GM12878 (cell line): ENCODE data around the gene ZNF621. TPM values are rescaled to one million over a fixed set of nuclear protein-coding genes. Genes with fewer than 3 reads are reported as not detected.
"Not testable (repeated sequence)": the region's sequence is repeated elsewhere in the genome, so short reads cannot be mapped to it uniquely, and the experiment has no call there.

ENCODE experiments used
- ATAC-seq: fragments of 200-7000 bp; cut with Tn5 transposase; 3 replicates; pipeline ENCODE4 v1.9.1; 2020; ENCODE audit warnings: mild to moderate bottlenecking, moderate library complexity
- BruUV-seq: library from RNA; stranded (reverse); fragments of 400-500 nt; replicated peaks from 2 replicates; lab custom pipeline; 2021; lab: Mats Ljungman, UMichigan
- CTCF ChIA-PET: fragments of 300-600 bp; sonication (Branson Sonifier 250); formaldehyde crosslinking; extraction: SDS; loops from one replicate; lab custom pipeline; 2021; ENCODE audit warnings: inconsistent platforms; lab: Yijun Ruan, JAX
- POLR2A ChIA-PET: fragments of 350-600 bp; formaldehyde crosslinking; extraction: SDS; loops from one replicate; lab custom pipeline; 2021; ENCODE audit warnings: inconsistent platforms; lab: Charles Lee
- RAD21 ChIA-PET: fragments of 300-600 bp; sonication (Branson Sonifier 250); formaldehyde crosslinking; loops from one replicate; lab custom pipeline; 2023; ENCODE audit warnings: antibody characterized with exemption; ENCODE audit not compliant: unreplicated experiment; lab: Charles Lee
- SMC1A ChIA-PET: fragments of 300-600 bp; sonication (Branson Sonifier 250); formaldehyde crosslinking; loops from one replicate; lab custom pipeline; 2023; ENCODE audit not compliant: unreplicated experiment, uncharacterized antibody; lab: Charles Lee
- DNase-seq: peaks from one replicate; pipeline ENCODE4 v3.0.0-alpha.2; 2011; ENCODE audit warnings: low read depth, low spot score
- FAIRE-seq: peaks from 3 replicates; lab custom pipeline; 2011; peaks lifted over from hg19 to GRCh38; lab: Jason Lieb, UNC
- H2AFZ ChIP-seq: 2 replicates; pipeline ENCODE4 v1.6.0; 2011; ENCODE audit warnings: low read depth, low read length, control low read depth; ENCODE audit not compliant: control insufficient read depth
- H3K27ac ChIP-seq: 2 replicates; pipeline ENCODE4 v1.5.1; 2011; ENCODE audit warnings: control low read depth; ENCODE audit not compliant: control insufficient read depth, insufficient read depth
- H3K27me3 ChIP-seq, 2 experiments: replicated peaks in 1 of 2; 2 replicates each; pipeline versions ENCODE4 v1.6.0 to v1.6.1; 2011; ENCODE audit warnings: low read length in 1 of 2; ENCODE audit not compliant: control insufficient read depth in 2 of 2, insufficient read depth in 2 of 2
- H3K36me3 ChIP-seq, 2 experiments: 2 replicates each; pipeline ENCODE4 v1.5.1; 2011; ENCODE audit warnings: low read length in 1 of 2; ENCODE audit not compliant: control insufficient read depth in 2 of 2, insufficient read depth in 2 of 2
- H3K4me1 ChIP-seq: 2 replicates; pipeline ENCODE4 v1.6.1; 2011; ENCODE audit warnings: mild to moderate bottlenecking, low read length, moderate library complexity, mixed read lengths; ENCODE audit not compliant: control insufficient read depth, insufficient read depth
- H3K4me2 ChIP-seq: 2 replicates; pipeline ENCODE4 v1.6.0; 2011; ENCODE audit warnings: control low read depth; ENCODE audit not compliant: control insufficient read depth, insufficient read depth
- H3K4me3 ChIP-seq: fragments of 200-600 bp; sonication (generic); 2 replicates; pipeline ENCODE4 v1.5.1; 2016
- H3K79me2 ChIP-seq: 2 replicates; pipeline ENCODE4 v1.6.0; 2011; ENCODE audit warnings: low read length; ENCODE audit not compliant: control insufficient read depth, insufficient read depth
- H3K9ac ChIP-seq: 2 replicates; pipeline ENCODE4 v1.8.0; 2011; ENCODE audit warnings: low read length, control low read depth, mixed read lengths; ENCODE audit not compliant: control insufficient read depth, insufficient read depth
- H3K9me3 ChIP-seq: replicated peaks from 3 replicates; pipeline ENCODE4 v1.5.1; 2011; ENCODE audit warnings: mild to moderate bottlenecking, low read length; ENCODE audit not compliant: control insufficient read depth, insufficient read depth
- H4K20me1 ChIP-seq: 2 replicates; pipeline ENCODE4 v1.6.0; 2011; ENCODE audit not compliant: control insufficient read depth, insufficient read depth
- ATF7 ChIP-seq: fragments of 450-650 bp; IDR thresholded peaks from 2 replicates; pipeline ENCODE4 v1.6.1; 2016; ENCODE audit warnings: low read depth, mild to moderate bottlenecking
- BHLHE40 ChIP-seq, 2 experiments: fragments of 450-650 bp in 1 of 2; IDR thresholded peaks; 2 replicates each; pipeline ENCODE4 v1.6.1; 2011 to 2017; ENCODE audit warnings: low read depth in 2 of 2, borderline replicate concordance in 1 of 2, improper control_type of control experiment in 1 of 2, low read length in 1 of 2, mild to moderate bottlenecking in 1 of 2
- EGR1 ChIP-seq, 2 experiments: IDR thresholded peaks; 1 replicate in 1 of 2; 2 replicates in 1 of 2; pipeline ENCODE4 v1.6.1; 2011 to 2012; ENCODE audit warnings: low read depth in 2 of 2, low read length in 2 of 2, borderline replicate concordance in 1 of 2, mild to moderate bottlenecking in 1 of 2, moderate library complexity in 1 of 2
- IRF5 ChIP-seq: fragments of 450-650 bp; IDR thresholded peaks from 2 replicates; pipeline ENCODE4 v1.6.1; 2017; ENCODE audit warnings: borderline replicate concordance
- KDM1A ChIP-seq: fragments of 200-600 bp; sonication (generic); IDR thresholded peaks from 2 replicates; pipeline ENCODE4 v1.6.1; 2016; ENCODE audit warnings: borderline replicate concordance
- MTA2 ChIP-seq: fragments of 450-650 bp; IDR thresholded peaks from 2 replicates; pipeline ENCODE4 v1.6.1; 2016; ENCODE audit warnings: low read depth, mild to moderate bottlenecking, moderate library complexity
- NR2F1 ChIP-seq: fragments of 450-650 bp; conservative IDR thresholded peaks from 2 replicates; pipeline ENCODE4 v1.6.1; 2017; ENCODE audit warnings: mild to moderate bottlenecking
- WGBS: methylation state at CpG from one replicate; pipeline ENCODE4 v1.1.6; 2016; ENCODE audit warnings: low lambda C conversion rate; ENCODE audit not compliant: insufficient replicate concordance, insufficient coverage; ENCODE audit errors: missing lambda C conversion rate; 5-methylcytosine and 5-hydroxymethylcytosine counted together
- in situ Hi-C: fragments of 300-500 bp; cut with MboI; formaldehyde crosslinking; loops from 9 replicates; pipeline ENCODE4 v1.14.3; 2018; ENCODE audit warnings: mixed read lengths
- intact Hi-C: fragments of 100-400 bp; cut with micrococcal nuclease; formaldehyde crosslinking; loops from one replicate; pipeline ENCODE4 v1.14.2; 2022; ENCODE audit not compliant: unreplicated experiment
- polyA plus RNA-seq, 11 experiments: library from polyadenylated mRNA; depleted of rRNA in 4 of 11; unstranded in 6 of 11; stranded (reverse) in 5 of 11; fragments of >200 nt; fragmentation: Nextera tagmentation in 4 of 11; fragmentation: Illumina TruSeq in 1 of 11; extraction: Ambion mirVana in 4 of 11; extraction: Trizol in 1 of 11; gene quantifications; 1 replicate in 1 of 11; 2 replicates in 10 of 11; pipeline versions ENCODE4 v1.2.1 to v1.2.3, GENCODE V29; 2011 to 2016; ENCODE audit warnings: inconsistent platforms in 2 of 11, missing spikeins in 2 of 11, low read depth in 1 of 11
- total RNA-seq, 4 experiments: library from RNA; depleted of rRNA in 3 of 4; stranded (reverse); fragments of >200 nt in 3 of 4; fragmentation: Illumina TruSeq in 1 of 4; extraction: Trizol in 1 of 4; gene quantifications; 2 replicates each; pipeline versions ENCODE4 v1.2.1 to v1.2.3, GENCODE V29; 2013 to 2021

ZNF621 gene
- total and polyA plus RNA-seq, 10 of the 15 experiments (the other 5 are each of a cell fraction or from before 2014, with no cell fraction given): 2.9 to 26.3 (median 11.9) TPM

GRCh38 chr3:40557575-40558161 is 32.9 kb downstream of the ZNF621 start:
- ChIA-PET RAD21 (no interaction called here), POLR2A (no interaction called here), CTCF (no interaction called here), SMC1A (no interaction called here)
- intact Hi-C loops: no loop called here
- Histone ChIP-seq H2AFZ (no peak overlapping the region), H3K27ac (no peak overlapping the region), H4K20me1 (no peaks in the 10 kb centered on the region), H3K4me1 (no peaks in the 10 kb centered on the region; the same call in 1 of the 2 replicates), H3K4me2 (no peak overlapping the region), H3K4me3 (no peak overlapping the region), H3K36me3 (no peaks in the 10 kb centered on the region), H3K79me2 (no peaks in the 10 kb centered on the region), H3K9ac (no peak overlapping the region), H3K9me3 (no peaks in the 10 kb centered on the region), H3K27me3 (no peaks in the 10 kb centered on the region)
- TF ChIP-seq KDM1A (no peak), EGR1 (IDR thresholded peaks at IDR 0.05; ENCODE audit: borderline replicate concordance in 1 of 2, low read depth in 2 of 2, low read length in 2 of 2) (no peak), BHLHE40 (IDR thresholded peaks at IDR 0.05; ENCODE audit: borderline replicate concordance in 1 of 2, low read depth in 2 of 2, low read length in 1 of 2) (peak in 1 of 2 experiments; percentile 19; a peak in 1 of 4 replicates), ATF7 (0 out of 2 replicates have a peak, but pooled peaks have one; percentile 11), MTA2 (peak; percentile 29; the same call in 1 of the 2 replicates), IRF5 (no peak), NR2F1 (peak; percentile 50; the same call in 1 of the 2 replicates)
- peak; percentile 92 for ATAC-seq
- no peak for FAIRE-seq
- no TSS peak for BruUV-seq
- WGBS: 37% methylated on average over 7 of the region's 7 CpGs
- DNase-seq: no peak
- in situ Hi-C loops: no loop called here

- H3K79me2 ChIP-seq, H3K4me2 ChIP-seq, H3K36me3 ChIP-seq, intact Hi-C loops, POLR2A ChIA-PET, DNase-seq, H4K20me1 ChIP-seq, H3K27ac ChIP-seq, RAD21 ChIA-PET, ATAC-seq, H2AFZ ChIP-seq, H3K4me1 ChIP-seq, in situ Hi-C loops, SMC1A ChIA-PET, H3K27me3 ChIP-seq, H3K9me3 ChIP-seq, FAIRE-seq, H3K9ac ChIP-seq, BruUV-seq, H3K4me3 ChIP-seq: not testable (repeated sequence)
- 60% methylated on average over 8 of the region's 9 CpGs for WGBS
- CTCF ChIA-PET: interaction anchor here (0.6 kb wide), 1 partner anchor 1332 kb away, joined by 3 read pairs; no protein-coding TSS in a partner anchor
Measured at GRCh38 chr3:40562482-40562881, 37.7 kb downstream of the ZNF621 start.

- DNase-seq, intact Hi-C loops, H3K9me3 ChIP-seq, ATAC-seq, SMC1A ChIA-PET, H4K20me1 ChIP-seq, H3K27me3 ChIP-seq, H3K79me2 ChIP-seq, H3K4me3 ChIP-seq, BruUV-seq, H3K4me1 ChIP-seq, POLR2A ChIA-PET, H3K36me3 ChIP-seq, RAD21 ChIA-PET, H2AFZ ChIP-seq, CTCF ChIA-PET, H3K27ac ChIP-seq, H3K9ac ChIP-seq, H3K4me2 ChIP-seq, in situ Hi-C loops, FAIRE-seq: not testable (repeated sequence)
- 76% methylated on average over 5 of the region's 5 CpGs for WGBS
Measured at GRCh38 chr3:40565629-40566028, 40.9 kb downstream of the ZNF621 start.
